Karpas-422 (cell line): ENCODE measurements around the gene SLC30A1. TPM values are rescaled to one million over a fixed set of nuclear protein-coding genes. Genes with fewer than 3 reads are reported as not detected.

Experiments
- DNase-seq: peaks from one replicate; pipeline ENCODE4 v3.0.0-alpha.2; 2015
- H2AFZ ChIP-seq: fragments of 200-600 bp; sonication (generic); 2 replicates; pipeline ENCODE4 v1.6.1; 2014; ENCODE audit warnings: antibody characterized with exemption, low read length, mixed read lengths
- H3K27ac ChIP-seq: fragments of 200-600 bp; sonication (generic); 2 replicates; pipeline ENCODE4 v1.5.1; 2014; ENCODE audit warnings: mild to moderate bottlenecking, low read length, moderate library complexity
- H3K27me3 ChIP-seq: fragments of 200-600 bp; sonication (generic); 2 replicates; pipeline ENCODE4 v1.6.1; 2014; ENCODE audit warnings: low read length, mixed read lengths
- H3K36me3 ChIP-seq: fragments of 200-600 bp; sonication (generic); 2 replicates; pipeline ENCODE4 v1.6.1; 2014; ENCODE audit warnings: low read length, mixed read lengths; ENCODE audit not compliant: insufficient read depth
- H3K4me1 ChIP-seq: fragments of 200-600 bp; sonication (generic); 2 replicates; pipeline ENCODE4 v1.6.1; 2014; ENCODE audit warnings: mild to moderate bottlenecking, low read length, mixed read lengths
- H3K4me2 ChIP-seq: fragments of 200-600 bp; sonication (generic); 2 replicates; pipeline ENCODE4 v1.6.1; 2014; ENCODE audit warnings: low read length, low read depth, mild to moderate bottlenecking; ENCODE audit not compliant: poor library complexity, severe bottlenecking
- H3K4me3 ChIP-seq: fragments of 200-600 bp; sonication (generic); 2 replicates; pipeline ENCODE4 v1.5.1; 2014; ENCODE audit warnings: mild to moderate bottlenecking, antibody characterized with exemption, low read length, mixed read lengths
- H3K79me2 ChIP-seq: fragments of 200-600 bp; sonication (generic); 2 replicates; pipeline ENCODE4 v1.6.1; 2014; ENCODE audit warnings: mild to moderate bottlenecking, low read length, mixed read lengths
- H3K9ac ChIP-seq: fragments of 200-600 bp; sonication (generic); 2 replicates; pipeline ENCODE4 v1.6.0; 2014; ENCODE audit warnings: low read length
- H3K9me2 ChIP-seq: fragments of 200-600 bp; sonication (generic), shearing (Covaris generic); replicated peaks from 2 replicates; pipeline ENCODE4 v1.6.0; 2014; ENCODE audit warnings: mild to moderate bottlenecking, low read length, moderate library complexity; ENCODE audit not compliant: insufficient read depth
- H3K9me3 ChIP-seq: fragments of 300-700, 200-600 bp; sonication (generic); 2 replicates; pipeline ENCODE4 v1.6.1; 2014; ENCODE audit warnings: low read length, mixed read lengths
- H4K20me1 ChIP-seq: fragments of 200-600 bp; sonication (generic); 2 replicates; pipeline ENCODE4 v1.6.1; 2014; ENCODE audit warnings: mild to moderate bottlenecking, antibody characterized with exemption, low read length, low read depth; ENCODE audit not compliant: insufficient read depth
- total RNA-seq: library from RNA; depleted of rRNA; stranded (reverse); fragments of >200 nt; shearing (Covaris generic); gene quantifications from 2 replicates; pipeline ENCODE4 v1.2.3, GENCODE V29; 2014; ENCODE audit warnings: low replicate concordance

SLC30A1 gene
- total RNA-seq, 1 experiment from 2014 or later, result 16.7 TPM

GRCh38 chr1:211530102-211530501, 48.9 kb downstream of the SLC30A1 start:
- H3K9me3 ChIP-seq, result no peaks in the 10 kb centered on the region
- no peaks in the 10 kb centered on the region for H3K9me2 ChIP-seq
- no peak overlapping the region for H3K9ac ChIP-seq
- no peaks in the 10 kb centered on the region for H3K79me2 ChIP-seq
- H3K4me1 ChIP-seq, result peaks cover 2% of the 10 kb centered on the region; the same call in 1 of the 2 replicates
- H4K20me1 ChIP-seq, result no peaks in the 10 kb centered on the region
- no peak overlapping the region for H3K4me3 ChIP-seq
- no peaks in the 10 kb centered on the region for H3K36me3 ChIP-seq
- H2AFZ ChIP-seq, result no peak overlapping the region
- DNase-seq, result no peak
- no peak overlapping the region for H3K27ac ChIP-seq
- no peak overlapping the region for H3K4me2 ChIP-seq
- no peaks in the 10 kb centered on the region for H3K27me3 ChIP-seq

- no peak overlapping the region for H3K9ac ChIP-seq
- H3K4me3 ChIP-seq, result no peak overlapping the region
- no peaks in the 10 kb centered on the region for H3K9me3 ChIP-seq
- H3K79me2 ChIP-seq, result no peaks in the 10 kb centered on the region
- no peaks in the 10 kb centered on the region for H4K20me1 ChIP-seq
- H2AFZ ChIP-seq, result no peak overlapping the region
- no peaks in the 10 kb centered on the region for H3K27me3 ChIP-seq
- H3K4me1 ChIP-seq, result peaks cover 2% of the 10 kb centered on the region; the same call in 1 of the 2 replicates
- no peak overlapping the region for H3K27ac ChIP-seq
- H3K9me2 ChIP-seq, result no peaks in the 10 kb centered on the region
- no peak overlapping the region for H3K4me2 ChIP-seq
- no peaks in the 10 kb centered on the region for H3K36me3 ChIP-seq
- no peak for DNase-seq
These were observed 49.5 kb downstream of the SLC30A1 start for GRCh38 chr1:211529453-211529852.

- Histone ChIP-seq H2AFZ (no peak overlapping the region), H3K4me1 (peaks cover 2% of the 10 kb centered on the region; the same call in 1 of the 2 replicates), H3K79me2 (no peaks in the 10 kb centered on the region), H3K4me2 (no peak overlapping the region), H3K9ac (no peak overlapping the region), H4K20me1 (no peaks in the 10 kb centered on the region), H3K9me3 (no peaks in the 10 kb centered on the region), H3K4me3 (no peak overlapping the region), H3K27me3 (no peaks in the 10 kb centered on the region), H3K27ac (no peak overlapping the region), H3K9me2 (no peaks in the 10 kb centered on the region), H3K36me3 (no peaks in the 10 kb centered on the region)
- no peak for DNase-seq
These were observed 50.0 kb downstream of the SLC30A1 start for GRCh38 chr1:211529011-211529410.

GRCh38 chr1:211527888-211528287, 51.1 kb downstream of the SLC30A1 start:
- H3K4me3 ChIP-seq, result no peak overlapping the region
- H3K4me2 ChIP-seq, result no peak overlapping the region
- H3K9me3 ChIP-seq, result no peaks in the 10 kb centered on the region
- H3K27me3 ChIP-seq, result no peaks in the 10 kb centered on the region
- no peaks in the 10 kb centered on the region for H3K36me3 ChIP-seq
- no peaks in the 10 kb centered on the region for H3K9me2 ChIP-seq
- H3K27ac ChIP-seq, result no peak overlapping the region
- H3K4me1 ChIP-seq, result peaks cover 2% of the 10 kb centered on the region; the same call in 1 of the 2 replicates
- DNase-seq, result no peak
- no peak overlapping the region for H2AFZ ChIP-seq
- H3K79me2 ChIP-seq, result no peaks in the 10 kb centered on the region
- H4K20me1 ChIP-seq, result no peaks in the 10 kb centered on the region
- no peak overlapping the region for H3K9ac ChIP-seq

GRCh38 chr1:211527006-211527405, 52.0 kb downstream of the SLC30A1 start:
- Histone ChIP-seq H4K20me1 (no peaks in the 10 kb centered on the region), H3K9me3 (no peaks in the 10 kb centered on the region), H3K4me1 (peaks cover 2% of the 10 kb centered on the region; the same call in 1 of the 2 replicates), H2AFZ (no peak overlapping the region), H3K79me2 (no peaks in the 10 kb centered on the region), H3K36me3 (no peaks in the 10 kb centered on the region), H3K4me2 (no peak overlapping the region), H3K9ac (no peak overlapping the region), H3K4me3 (no peak overlapping the region), H3K27ac (no peak overlapping the region), H3K9me2 (no peaks in the 10 kb centered on the region), H3K27me3 (no peaks in the 10 kb centered on the region)
- DNase-seq, result no peak

GRCh38 chr1:211526101-211526500, 52.9 kb downstream of the SLC30A1 start:
- Histone ChIP-seq H3K9me2 (no peaks in the 10 kb centered on the region), H3K4me3 (no peak overlapping the region), H3K9ac (no peak overlapping the region), H3K4me1 (peaks cover 2% of the 10 kb centered on the region; the same call in 1 of the 2 replicates), H3K27ac (no peak overlapping the region), H3K79me2 (no peaks in the 10 kb centered on the region), H3K9me3 (no peaks in the 10 kb centered on the region), H2AFZ (no peak overlapping the region), H3K27me3 (no peaks in the 10 kb centered on the region), H3K4me2 (no peak overlapping the region), H4K20me1 (no peaks in the 10 kb centered on the region), H3K36me3 (no peaks in the 10 kb centered on the region)
- DNase-seq, result no peak

GRCh38 chr1:211525101-211525676, 53.8 kb downstream of the SLC30A1 start:
- Histone ChIP-seq H2AFZ (no peak overlapping the region), H3K4me3 (no peak overlapping the region)

GRCh38 chr1:211524521-211524920, 54.4 kb downstream of the SLC30A1 start:
- H3K4me2 ChIP-seq, result no peak overlapping the region
- H3K27me3 ChIP-seq, result no peaks in the 10 kb centered on the region
- no peaks in the 10 kb centered on the region for H3K36me3 ChIP-seq
- no peak for DNase-seq
- H3K9me3 ChIP-seq, result no peaks in the 10 kb centered on the region
- H2AFZ ChIP-seq, result no peak overlapping the region
- H4K20me1 ChIP-seq, result no peaks in the 10 kb centered on the region
- no peaks in the 10 kb centered on the region for H3K79me2 ChIP-seq
- peaks cover 2% of the 10 kb centered on the region; the same call in 1 of the 2 replicates for H3K4me1 ChIP-seq
- no peak overlapping the region for H3K4me3 ChIP-seq
- no peak overlapping the region for H3K9ac ChIP-seq
- no peaks in the 10 kb centered on the region for H3K9me2 ChIP-seq
- no peak overlapping the region for H3K27ac ChIP-seq

More at GRCh38 chr1:211525101-211525676, 53.8 kb downstream of the SLC30A1 start:
- Histone ChIP-seq H3K9me2 (no peaks in the 10 kb centered on the region), H3K36me3 (no peaks in the 10 kb centered on the region), H3K27ac (no peak overlapping the region), H3K4me1 (peaks cover 2% of the 10 kb centered on the region; the same call in 1 of the 2 replicates), H4K20me1 (no peaks in the 10 kb centered on the region), H3K79me2 (no peaks in the 10 kb centered on the region), H3K27me3 (no peaks in the 10 kb centered on the region), H3K9ac (no peak overlapping the region), H3K4me2 (no peak overlapping the region), H3K9me3 (no peaks in the 10 kb centered on the region)
- no peak for DNase-seq
